ENCODE results near the gene OR5K2.

Gene OR5K2

GRCh38 chr3:98525494-98525893 is 28.0 kb downstream of the OR5K2 start:
- no peak for DNase-seq

- no peak for DNase-seq
These were observed 31.2 kb downstream of the OR5K2 start for GRCh38 chr3:98528474-98529346.

- DNase-seq = no peak
These were observed 32.5 kb downstream of the OR5K2 start for GRCh38 chr3:98529856-98530459.

DNA sequence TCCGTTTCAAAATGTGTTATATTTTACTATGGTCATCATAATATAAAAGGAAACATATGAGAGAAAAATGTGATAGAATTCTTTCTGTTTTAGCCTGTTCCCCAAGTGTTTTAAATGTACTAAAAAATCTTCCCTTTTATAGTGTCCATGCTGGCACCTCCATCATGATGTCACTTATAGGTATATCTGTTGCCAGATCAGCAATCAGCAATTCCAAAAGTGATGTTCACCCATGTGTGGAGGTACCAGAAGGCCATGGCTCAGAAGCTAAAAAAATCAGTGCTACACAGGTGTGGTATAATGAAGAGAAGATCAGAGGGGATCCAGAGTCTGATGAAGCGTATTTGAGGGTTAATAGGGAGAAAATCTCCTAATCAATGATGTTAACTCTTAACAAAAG is 33.2 kb downstream of the OR5K2 start:
- DNase-seq = no peak

- DNase-seq = no peak
These were observed 34.3 kb downstream of the OR5K2 start, which contains the start of gene GPR15 for GRCh38 chr3:98531622-98532274. Gene GPR15 (plus strand): TSS chr3:98531978. CDS start chr3:98532034, 56 bp downstream.

- no peak for DNase-seq
These were observed 34.8 kb downstream of the OR5K2 start for GRCh38 chr3:98532275-98532637.

DNA sequence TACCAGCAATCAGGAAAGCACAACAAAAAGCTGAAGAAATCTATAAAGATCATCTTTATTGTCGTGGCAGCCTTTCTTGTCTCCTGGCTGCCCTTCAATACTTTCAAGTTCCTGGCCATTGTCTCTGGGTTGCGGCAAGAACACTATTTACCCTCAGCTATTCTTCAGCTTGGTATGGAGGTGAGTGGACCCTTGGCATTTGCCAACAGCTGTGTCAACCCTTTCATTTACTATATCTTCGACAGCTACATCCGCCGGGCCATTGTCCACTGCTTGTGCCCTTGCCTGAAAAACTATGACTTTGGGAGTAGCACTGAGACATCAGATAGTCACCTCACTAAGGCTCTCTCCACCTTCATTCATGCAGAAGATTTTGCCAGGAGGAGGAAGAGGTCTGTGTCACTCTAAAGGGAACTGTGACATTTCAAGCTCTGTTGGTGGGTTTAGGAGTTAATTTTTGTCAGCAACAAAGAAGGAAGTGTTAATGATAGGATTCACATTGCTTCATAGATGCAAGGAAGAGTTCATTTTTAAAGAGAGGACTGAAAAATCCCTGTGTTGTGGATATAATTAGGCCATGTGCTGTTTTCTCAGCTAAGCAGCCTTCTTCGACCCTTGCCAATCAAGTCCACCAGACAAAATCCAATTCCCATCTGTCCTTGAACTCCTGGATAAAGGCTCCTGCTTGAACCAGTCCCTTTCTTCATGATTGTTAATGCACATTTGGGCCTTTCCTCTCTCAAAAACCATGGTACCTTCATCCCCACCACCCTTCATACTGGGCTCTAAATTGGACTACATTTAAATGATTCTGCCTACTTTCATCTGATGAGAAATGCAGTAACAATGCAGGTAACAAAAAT is 35.5 kb downstream of the OR5K2 start:
- DNase-seq = no peak

GRCh38 chr3:98534168-98534567 is 36.7 kb downstream of the OR5K2 start:
- DNase-seq = no peak

DNA sequence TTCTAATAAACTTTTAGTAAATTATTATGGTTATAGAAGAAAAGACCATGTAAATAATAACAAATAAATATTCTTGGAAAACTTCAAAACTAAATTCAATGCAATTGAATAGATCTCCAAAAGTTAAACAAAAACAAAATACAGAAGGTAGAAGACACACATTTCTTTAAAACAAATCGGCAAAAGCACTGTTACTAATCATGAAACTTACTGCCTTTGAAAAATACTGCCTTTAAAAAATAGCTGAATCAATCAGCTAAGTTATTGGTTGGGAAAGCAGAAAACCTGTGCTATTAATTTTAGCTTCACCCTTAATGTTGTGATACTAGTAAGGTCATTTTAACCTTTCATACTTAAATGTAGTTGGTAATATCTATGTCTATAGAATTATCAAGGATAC is 37.3 kb downstream of the OR5K2 start:
- no peak for DNase-seq

- no peak for DNase-seq
These were observed 39.1 kb downstream of the OR5K2 start for GRCh38 chr3:98536456-98537017.

GRCh38 chr3:98540346-98540745 is 42.9 kb downstream of the OR5K2 start:
- no peak for DNase-seq

DNA sequence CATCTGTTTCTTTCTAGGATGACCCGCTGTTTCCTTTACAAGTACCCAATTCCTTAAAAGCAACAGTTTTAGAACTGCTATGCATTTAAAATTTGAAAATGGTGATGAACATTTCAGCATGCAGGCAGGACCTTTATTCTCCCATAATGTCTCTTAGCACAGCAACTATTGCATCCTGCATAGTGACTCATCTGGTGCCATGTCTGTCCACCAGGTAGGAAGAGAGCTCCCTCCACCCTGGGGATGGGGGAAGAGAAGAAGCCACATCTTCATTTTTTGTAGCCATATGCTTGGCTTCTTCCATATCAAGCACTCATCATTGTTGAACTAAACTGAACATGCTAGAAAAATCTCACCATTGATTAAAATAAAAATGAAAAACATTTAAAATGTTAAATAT is 44.2 kb downstream of the OR5K2 start:
- DNase-seq = no peak

- no peak for DNase-seq
These were observed 45.1 kb downstream of the OR5K2 start for GRCh38 chr3:98542623-98543022.

GRCh38 chr3:98545940-98546339 is 48.5 kb downstream of the OR5K2 start:
- no peak for DNase-seq
